ENCODE measurements around the gene PAX5. TPM values are rescaled to one million over a fixed set of nuclear protein-coding genes. Genes with fewer than 3 reads are reported as not detected.
A peak's percentile ranks its signal among the peaks of the same experiment; 100 is the strongest.

PAX5 gene
- total RNA-seq, 1 donor from 2014 or later = 0.62 TPM

DNA sequence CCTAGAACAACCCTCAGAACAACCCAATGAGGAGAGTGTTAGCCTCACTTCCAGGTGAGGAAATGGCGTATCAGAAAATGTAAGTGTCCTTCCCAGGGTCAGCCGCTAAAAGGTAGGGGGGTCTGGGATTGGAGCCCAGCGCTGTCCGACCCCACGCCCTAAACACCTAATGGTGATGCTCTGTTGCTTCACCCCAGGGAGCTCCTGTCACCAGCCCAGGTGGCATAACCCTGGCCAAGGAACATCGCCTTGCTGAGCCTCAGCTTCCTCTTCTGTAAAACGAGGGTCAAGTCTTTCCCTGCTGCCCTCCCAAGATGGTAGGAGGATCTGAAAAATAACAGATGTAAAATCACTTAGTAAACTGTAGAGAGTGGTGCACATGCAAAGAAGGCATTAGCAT is 132.5 kb downstream of the PAX5 start:
- no peak for DNase-seq

DNA sequence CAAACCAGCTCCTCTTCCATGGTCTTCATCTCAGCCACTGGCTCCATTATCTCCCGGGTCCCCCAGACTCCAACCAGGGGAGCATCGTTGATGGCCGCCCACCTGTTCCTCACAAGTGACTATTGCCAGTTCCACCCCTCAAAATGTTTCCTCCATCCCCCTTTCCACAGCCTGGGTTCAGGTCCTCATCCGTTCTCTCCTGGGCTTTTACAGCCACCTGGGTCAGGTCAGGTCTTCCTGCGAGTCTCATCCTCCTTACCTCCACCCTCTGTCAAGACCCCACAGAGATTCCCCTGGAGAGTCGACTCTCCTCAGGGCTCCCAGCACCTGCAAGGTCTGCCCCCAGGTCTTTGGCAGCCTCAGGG is 133.2 kb downstream of the PAX5 start:
- DNase-seq = no peak

DNA sequence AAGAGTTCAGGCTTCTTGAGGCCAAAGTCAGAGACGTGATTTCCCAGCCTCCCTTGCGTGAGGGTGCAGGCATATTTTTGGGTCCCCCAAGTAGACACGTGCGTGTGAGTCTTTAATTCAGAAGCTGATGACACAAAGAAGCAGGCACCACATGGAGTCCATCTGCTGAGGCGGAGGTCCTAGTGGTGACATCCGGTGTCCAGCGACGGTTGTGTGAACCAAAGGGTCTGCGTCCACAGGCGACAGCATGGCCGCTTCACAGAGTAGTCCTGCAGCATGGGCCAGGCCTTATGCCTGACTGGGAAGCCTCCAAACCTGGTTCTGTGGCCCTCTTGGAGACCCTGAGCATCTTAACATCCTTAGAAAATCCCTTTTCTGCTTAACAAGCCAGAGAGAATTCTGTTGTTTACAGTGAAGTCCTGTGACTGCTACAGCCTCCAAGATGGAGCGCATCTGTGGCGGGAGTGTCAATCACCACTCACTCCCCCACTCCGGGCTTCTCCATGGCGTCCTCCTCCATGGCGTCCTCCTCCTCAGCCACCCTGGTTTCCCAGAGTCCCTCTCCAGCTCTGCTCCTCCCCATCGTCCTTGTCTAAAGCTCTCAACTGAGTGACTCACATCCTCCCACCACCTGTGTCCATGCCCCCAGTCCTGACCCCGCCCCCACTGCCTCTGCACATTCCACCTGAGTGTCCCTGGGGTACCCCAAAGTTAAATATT is 133.8 kb downstream of the PAX5 start:
- no peak for DNase-seq

DNA sequence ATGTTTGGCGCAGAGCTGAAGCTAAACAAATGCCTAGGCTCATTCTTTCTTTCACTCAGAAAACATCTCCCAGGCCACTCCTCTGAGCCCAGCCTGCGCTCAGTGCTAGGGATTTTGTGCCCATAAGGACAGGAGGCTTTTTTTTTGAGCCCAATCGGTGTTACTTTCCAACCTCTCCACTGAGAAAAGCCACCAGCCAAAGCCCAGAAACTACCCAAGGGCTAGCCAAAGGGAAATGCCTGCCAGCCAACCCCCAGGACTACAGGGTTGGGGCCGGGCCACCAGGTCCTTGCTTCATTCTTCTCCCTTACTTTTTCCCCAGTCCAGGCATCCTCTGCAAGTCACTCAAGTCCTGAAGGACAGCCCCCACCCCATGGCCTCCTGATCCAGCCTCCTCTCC is 134.7 kb downstream of the PAX5 start:
- no peak for DNase-seq

DNA sequence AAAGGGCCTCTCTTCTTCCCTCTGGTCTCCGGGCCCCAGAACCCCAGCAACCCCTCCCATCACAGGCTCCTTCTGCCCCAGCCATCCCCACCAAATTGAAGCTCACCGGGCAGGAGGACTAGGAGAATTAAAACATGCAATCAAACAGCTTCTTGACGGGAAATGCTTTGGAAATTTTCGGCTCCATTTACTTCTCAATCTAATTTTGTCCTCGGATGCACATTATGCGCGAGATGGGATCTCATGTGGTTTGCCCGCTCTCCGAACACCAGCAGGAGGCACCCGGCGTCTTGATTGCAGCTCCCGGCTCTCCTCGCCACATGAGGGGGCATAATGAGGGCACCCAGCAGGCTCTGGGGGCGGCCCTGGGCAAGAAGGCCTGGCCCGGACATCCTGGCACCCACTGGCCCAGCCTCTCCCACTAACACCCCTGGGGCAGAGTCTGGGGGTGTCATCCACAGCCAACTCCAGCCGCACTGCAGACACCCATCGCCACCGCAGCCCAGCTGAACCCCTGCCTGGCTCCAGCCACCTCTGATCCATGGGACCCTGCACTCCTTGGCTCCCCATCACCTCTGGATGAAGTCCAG is 135.5 kb downstream of the PAX5 start:
- DNase-seq = no peak

DNA sequence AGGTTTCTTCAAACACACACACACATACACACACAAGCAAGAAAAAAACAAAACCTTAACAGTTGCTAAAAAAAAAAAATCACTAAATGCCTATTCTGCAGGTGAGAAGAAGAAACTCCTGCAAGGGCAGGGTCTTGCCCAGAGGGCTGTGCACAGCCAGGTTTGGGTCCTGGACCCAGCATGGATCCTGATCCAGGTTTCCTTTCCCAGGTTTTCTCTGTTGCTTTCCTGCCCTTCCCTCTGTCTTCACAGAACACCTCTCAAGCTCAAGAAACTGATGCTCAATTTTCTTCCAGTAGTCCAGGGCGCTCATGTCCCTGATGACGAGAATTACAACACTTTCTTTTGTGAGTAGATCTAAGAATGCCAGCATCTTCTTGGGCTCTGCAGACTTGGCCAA is 136.6 kb downstream of the PAX5 start:
- no peak for DNase-seq

DNA sequence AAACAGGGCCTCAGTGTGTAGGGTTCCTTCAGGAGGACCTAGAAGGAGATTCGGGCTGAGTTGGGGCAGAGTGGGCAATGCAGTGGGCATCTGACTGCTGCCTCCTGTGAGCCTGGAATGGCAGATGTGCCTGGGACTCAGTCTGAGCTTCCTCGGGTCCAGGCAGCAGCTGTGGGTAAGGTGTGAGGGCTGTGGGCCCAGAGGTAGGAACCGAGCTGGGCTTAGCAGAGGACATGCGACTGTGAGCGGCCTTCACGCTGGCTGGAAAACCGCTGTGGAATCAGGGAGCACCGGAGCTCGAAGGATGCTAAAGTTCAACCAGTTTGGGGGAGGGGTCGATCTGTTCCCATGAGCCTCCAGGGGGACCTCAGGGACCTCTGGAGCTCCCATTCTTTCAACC is 137.0 kb downstream of the PAX5 start:
- DNase-seq = no peak

DNA sequence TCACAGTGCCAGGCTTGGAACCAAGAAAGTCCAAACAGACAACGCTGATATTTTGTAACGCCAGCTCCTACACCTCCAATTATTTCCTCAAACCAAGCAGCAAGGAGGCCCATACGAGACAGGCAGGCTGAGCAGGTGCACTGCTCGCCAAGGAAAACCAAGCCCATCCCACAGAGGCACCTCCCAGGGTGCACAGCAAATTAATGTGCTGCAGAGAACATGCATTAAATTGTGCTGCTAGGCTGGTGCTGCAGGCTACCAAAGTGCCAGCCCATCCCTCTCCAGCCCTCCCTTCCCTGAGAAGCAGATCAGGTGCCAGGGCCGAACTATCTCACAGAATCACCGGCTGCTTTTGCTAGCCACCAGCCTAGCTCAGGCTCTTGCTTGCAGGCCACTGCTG is 137.8 kb downstream of the PAX5 start:
- DNase-seq = no peak

DNA sequence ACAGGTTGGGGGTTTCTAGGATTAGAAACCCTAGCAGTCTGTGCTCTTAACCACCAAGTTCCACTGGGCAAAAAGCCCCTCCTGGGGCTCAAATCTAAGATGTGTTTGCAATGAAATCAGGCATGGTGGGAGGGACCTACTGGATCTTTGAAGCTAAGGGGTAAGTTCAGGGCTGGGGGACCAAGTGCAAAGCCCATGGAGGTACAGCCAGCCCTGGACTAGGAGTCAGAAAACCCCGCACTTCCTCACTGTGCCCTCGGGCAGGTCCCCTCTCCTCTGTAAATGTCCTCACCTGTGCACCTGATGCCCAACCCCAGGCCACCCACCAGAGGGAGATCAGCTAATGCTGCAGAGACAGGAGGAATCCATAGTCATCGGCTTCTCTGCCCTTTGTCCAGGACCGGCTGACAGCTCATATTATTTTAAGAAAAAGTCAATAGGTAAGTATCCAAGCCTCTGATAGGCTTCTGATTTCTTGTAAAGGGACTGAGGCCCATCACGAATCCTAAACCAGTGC is 138.3 kb downstream of the PAX5 start:
- no peak for DNase-seq

DNA sequence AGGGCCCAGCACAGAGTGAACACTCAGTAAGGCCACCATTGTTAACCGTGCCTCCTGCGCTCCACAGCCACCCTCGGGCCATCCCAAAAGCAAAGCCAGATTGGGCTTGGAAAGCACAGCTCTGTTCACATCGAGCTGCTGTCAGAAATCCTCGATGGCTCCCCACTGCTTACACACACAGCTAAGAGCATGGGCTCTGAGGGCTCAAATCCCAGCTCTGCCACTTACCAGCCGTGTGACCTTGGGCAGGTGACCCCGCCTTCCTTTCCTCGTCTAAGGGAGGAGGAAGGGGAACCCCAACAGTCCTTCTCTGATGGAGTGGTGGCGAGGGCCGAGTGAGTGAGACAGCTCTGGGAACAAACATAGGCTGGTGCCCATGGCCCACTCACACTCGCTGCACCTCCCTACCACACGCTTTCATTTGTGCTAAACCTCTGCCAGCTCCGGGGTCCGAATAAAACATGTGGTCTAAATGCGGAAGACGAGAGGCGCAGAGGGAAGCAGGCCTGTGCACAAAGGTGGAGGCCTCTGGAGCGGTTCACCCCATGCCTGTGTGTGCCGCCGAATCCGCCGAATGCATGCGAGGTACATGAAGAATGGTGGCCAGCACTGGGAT is 139.3 kb downstream of the PAX5 start:
- no peak for DNase-seq

DNA sequence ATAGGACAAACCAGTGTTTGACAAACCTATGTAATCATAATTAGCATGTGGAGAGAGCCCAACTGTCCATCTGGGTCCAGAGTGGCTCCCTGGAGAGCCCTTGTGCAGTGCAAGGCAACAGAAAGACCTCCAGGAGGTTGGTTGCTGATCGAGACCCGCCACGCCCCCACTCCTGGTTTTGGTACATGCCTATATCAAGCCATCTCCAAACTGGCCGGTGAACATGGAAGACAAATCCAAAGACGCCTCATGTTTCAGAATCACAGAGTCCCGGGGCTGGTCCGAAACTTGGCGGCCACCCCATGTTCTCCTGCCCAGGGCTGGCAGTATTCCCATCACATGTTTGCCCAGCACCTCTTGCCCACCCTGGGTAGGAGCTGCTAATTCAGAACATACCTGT is 140.2 kb downstream of the PAX5 start:
- no peak for DNase-seq

DNA sequence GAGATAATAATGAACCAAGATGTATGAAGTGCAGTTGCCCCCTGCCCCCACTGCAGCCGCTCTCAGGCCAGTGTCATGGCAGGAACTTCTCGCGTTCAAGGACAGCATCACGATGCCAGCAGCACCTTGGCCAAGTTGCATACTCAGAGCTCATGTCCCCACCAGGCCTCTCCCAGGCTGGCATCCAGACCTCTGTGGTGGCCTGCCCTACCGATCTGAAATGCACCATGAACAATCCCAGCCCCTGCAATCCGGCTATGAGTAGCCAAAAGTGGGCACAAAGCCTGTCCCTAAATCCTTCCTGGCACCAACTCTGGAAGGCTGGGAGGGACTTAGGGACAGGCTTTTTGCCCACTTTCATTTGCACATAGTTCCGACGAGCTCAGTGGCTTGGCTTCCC is 140.9 kb downstream of the PAX5 start:
- peak; percentile 54 for DNase-seq

DNA sequence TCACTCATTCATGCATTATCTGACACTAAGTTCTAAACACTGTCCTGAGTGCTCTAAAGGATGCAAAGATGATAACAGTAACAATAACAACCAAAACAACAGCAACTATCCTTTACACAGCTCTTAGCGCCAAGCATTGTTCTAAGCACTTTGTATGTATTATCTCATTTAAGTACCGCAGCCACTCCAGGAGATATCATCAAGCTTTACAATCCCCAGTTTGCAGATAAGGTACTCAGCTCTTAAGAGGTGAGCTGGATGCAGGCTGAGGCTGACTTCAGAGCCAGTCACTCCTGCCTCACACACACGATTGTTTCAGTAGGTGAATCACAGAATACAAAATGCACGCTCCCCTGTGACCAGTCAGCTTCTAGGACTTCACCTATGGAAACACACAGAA is 141.8 kb downstream of the PAX5 start:
- DNase-seq = no peak

DNA sequence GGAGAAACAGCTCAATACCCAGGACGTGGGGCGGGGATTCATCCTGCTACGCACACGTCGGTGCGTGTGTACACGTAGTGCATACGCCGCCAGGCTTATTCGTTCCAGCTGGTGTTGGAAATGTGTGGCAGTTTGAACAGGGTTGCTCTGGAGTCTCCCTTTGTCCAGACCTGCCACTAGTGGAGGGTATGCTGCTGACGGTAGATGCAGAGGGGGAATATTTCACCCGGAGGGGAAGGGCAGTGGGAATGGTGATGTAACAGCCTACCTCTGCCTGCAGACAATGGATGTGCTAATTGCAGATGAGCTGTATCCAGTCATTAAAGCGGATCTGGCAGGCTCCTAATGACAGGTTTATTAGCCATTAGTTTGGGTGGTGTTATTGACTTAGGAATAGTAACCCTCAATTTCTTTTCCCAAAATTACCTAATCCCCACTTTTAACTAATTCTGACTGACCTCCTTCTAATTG is 142.7 kb downstream of the PAX5 start:
- no peak for DNase-seq

DNA sequence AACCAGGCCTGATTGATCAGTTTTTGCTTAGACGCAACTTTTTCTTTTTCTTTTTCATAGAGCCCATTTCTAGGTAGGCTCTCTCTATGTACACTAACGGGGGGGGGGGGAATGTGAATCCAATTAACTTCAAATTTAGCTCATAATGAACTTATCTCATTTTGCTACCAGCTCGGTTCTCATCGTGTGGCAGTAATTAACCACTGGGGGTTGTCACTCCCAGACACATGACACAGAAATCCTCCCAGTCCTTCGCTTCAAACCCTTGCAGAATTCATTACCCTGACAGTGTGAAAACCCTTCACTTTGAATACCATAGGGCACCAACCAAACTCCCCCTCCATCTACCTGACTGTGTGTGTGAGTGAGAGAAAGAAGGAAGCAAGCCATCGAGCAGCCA is 144.2 kb downstream of the PAX5 start:
- no peak for DNase-seq

DNA sequence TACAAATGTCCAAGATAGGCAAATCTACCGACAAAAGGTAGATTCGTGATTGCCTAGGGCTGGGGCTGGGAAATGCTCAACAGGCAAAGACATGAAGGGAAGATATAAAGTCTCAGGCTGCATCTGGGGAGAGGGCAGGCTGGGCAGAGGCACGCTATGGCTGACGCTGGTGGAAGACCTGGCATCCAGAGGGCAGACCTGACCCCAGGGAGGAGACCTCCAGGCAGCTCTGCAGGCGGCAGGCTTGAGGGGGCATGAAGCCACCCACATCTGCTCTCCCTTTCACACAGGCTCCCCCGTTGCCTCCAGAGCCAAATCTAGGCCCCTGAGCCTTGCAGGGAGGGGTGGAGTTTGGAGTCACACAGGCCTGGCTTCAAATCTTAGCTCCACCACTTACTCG is 145.5 kb downstream of the PAX5 start:
- no peak for DNase-seq

DNA sequence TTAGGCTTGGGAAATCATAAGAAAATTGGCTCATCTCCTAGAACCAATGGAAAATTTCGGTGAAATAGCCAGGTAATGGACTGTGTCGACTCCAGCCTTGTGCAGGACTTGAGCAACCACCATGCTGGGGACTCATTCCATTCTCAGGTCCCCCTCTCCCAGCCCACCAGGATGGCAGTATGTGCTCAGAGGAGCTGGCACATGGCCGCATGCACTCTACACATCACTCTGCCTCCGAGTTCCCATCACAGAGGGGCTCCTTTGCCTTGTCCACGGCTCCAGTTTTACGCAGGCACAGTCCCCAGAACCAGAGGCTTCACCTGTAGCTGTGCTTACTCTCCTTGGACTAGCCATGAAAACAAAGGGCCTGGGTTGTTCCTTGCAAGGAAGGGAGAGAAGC is 149.3 kb downstream of the PAX5 start:
- DNase-seq = no peak

DNA sequence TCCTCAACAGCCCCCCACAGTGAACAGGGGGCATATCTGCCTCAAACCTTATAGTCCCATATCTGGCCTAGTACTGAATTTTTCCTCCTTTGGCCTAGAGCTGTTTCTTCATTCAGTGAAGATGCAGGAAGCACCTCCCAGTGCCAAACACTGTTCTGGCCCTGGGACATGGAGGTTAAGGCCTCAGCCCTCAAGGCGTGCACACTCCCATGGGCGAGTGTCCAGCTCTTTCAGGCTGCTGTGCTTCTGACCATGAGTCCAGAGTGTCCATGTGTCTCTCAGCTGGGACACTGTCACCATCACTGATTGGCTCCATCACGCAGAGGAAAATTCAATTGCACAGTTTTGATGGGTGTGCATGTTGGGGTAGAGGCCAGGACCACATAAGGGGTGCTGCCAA is 151.5 kb downstream of the PAX5 start:
- no peak for DNase-seq

DNA sequence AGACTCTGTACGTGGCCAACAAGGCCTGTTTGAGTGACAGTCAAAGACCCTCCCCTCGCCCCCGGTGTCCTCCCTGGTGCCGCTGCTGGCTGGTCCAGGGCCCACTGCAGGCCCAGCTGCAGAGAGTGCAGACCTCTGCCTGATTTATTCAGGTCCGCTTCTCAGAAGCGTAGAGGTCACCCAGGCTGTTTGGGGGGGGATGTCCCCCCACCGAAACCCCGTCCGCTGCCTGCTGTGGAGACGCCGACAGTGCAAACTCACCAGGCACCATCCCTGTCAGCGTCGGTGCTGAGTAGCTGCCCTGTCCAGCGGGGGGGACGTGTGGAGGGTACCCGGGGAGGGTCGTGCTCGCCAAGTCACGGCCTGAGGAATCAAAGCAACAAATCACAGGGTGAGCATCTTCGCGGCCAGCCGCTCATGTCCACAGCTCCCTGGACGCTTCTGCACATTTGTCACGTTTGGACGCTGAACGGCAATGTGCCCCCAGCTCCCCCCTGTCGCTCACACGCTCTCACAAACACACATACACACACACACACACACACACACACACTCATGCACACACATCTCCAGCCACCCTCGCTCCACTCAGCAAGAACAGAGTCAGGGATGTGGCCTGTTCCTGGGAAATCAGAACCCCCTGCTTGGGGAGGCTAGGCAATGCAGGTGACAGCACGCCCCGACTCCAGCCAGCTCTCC is 152.2 kb downstream of the PAX5 start:
- no peak for DNase-seq

DNA sequence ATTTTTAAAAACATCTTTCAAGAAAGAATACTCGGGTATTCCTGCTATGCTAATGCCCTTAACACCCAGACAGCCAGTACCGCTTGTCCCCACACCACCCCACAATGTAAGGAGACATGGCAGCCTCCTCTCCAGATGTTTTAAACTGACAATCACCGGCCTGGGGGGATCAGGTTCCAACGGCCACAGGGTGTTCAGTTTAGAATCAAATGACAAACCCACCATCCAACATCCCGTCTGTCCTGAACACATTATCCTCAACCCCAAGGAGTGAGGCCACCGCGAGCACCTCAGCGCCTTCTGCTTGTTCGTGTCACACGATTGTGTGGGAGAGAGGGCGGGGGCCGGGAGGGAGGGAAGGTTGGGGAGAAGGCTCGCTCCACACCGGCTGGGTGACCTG is 152.8 kb downstream of the PAX5 start:
- no peak for DNase-seq

DNA sequence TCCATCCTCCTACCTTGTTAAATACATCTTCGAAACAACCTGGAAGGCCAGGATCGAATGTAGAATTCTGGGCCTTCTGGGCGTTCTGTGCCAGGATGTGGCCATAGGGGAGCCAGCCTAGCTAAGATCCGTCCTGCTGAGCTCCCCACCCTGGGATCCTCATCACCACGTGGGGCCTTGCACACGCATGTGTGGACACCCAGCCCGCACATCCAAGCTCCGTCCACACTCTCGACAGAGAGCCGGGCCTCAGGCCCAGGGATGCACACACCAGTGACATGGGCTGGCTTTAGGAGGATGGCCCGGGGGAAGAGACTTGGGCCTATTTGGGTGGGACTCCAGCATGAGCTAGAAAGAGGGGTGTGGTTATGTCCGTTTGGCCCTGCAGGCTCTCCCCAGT is 154.0 kb downstream of the PAX5 start:
- DNase-seq = no peak

DNA sequence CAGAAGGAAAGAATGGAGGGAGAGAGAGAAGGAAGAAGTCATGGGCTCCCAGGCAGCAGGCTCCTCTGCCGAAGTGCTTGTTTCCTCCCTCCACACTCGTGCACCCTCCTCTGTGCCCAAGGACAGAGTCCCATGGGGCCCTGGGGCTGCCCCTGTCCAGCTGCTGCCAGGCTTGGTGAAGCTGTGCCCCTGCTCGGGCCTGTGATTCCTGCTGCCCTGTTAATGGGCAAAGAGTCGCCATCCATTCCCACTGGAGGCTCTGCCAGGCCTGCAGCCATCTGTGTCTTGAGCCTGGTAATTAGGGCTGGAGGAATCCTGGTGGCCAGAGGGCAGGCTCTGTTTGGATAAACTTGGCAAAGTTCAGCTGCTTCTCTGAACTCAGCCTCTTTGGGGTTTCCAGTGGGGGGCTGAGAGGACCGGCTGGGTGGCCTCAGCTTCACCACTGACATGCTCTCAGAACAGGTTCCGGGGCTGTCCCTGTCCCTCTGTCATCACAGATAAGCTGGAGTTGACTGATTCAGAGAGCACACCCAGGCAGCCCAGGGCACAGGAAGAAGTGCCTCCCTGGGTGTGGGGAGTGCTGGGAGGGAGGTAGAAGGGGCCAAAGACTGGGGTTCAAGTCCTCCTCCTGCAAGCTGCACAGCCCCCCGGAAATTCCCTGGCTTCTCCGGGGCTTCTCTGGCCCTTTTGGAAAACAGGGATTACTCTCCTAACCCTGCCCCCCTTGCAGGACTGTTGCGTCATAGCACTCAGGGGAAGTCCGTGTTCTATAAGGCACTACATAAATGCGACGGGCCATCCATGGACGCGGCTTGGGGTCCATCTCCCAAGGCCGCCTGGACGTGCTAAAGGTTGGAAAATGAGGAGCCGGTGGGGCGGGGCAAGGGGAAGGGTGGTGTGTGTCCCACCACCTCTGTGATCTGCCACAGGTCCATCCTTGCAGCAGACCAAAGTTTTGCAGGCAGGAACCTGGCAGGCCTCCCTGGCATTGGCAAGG is 154.8 kb downstream of the PAX5 start:
- DNase-seq = no peak

Data from tongue (tissue), 2 donors.